ENCODE measurements around the gene RGS3.

- TF ChIP-seq, protein P1, sequence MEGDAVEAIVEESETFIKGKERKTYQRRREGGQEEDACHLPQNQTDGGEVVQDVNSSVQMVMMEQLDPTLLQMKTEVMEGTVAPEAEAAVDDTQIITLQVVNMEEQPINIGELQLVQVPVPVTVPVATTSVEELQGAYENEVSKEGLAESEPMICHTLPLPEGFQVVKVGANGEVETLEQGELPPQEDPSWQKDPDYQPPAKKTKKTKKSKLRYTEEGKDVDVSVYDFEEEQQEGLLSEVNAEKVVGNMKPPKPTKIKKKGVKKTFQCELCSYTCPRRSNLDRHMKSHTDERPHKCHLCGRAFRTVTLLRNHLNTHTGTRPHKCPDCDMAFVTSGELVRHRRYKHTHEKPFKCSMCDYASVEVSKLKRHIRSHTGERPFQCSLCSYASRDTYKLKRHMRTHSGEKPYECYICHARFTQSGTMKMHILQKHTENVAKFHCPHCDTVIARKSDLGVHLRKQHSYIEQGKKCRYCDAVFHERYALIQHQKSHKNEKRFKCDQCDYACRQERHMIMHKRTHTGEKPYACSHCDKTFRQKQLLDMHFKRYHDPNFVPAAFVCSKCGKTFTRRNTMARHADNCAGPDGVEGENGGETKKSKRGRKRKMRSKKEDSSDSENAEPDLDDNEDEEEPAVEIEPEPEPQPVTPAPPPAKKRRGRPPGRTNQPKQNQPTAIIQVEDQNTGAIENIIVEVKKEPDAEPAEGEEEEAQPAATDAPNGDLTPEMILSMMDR (IDR thresholded peaks at IDR 0.05; ENCODE audit: extremely low read depth in 1 of 2, insufficient read depth in 1 of 2, low read depth in 1 of 2, low read length in 2 of 2), result no peak
- TF ChIP-seq JUN (IDR thresholded peaks at IDR 0.05; ENCODE audit: borderline replicate concordance, insufficient read depth, insufficient read length, low read depth) (no peak), POLR2AphosphoS5 (IDR thresholded peaks at IDR 0.05; ENCODE audit: insufficient read depth, low read depth, low read length) (no peak)
These were observed 114.2 kb downstream of the RGS3 start for GRCh38 chr9:113577525-113578261.
